ENCODE data around the gene LY6G6D.

Gene LY6G6D

GRCh38 chr6:31715022-31715958 lies at the start of gene LY6G6D:
LY6G6D (plus strand) TSS chr6:31715348; CDS start chr6:31715356, 8 bp downstream.
- H3K4me3 ChIP-seq (ENCODE audit: low read depth, low read length), result no peak within 1 kb of the TSS
- TF ChIP-seq POLR2A (IDR thresholded peaks at IDR 0.05; ENCODE audit: extremely low read depth, insufficient read length), result no peak
- TF ChIP-seq, protein P1, sequence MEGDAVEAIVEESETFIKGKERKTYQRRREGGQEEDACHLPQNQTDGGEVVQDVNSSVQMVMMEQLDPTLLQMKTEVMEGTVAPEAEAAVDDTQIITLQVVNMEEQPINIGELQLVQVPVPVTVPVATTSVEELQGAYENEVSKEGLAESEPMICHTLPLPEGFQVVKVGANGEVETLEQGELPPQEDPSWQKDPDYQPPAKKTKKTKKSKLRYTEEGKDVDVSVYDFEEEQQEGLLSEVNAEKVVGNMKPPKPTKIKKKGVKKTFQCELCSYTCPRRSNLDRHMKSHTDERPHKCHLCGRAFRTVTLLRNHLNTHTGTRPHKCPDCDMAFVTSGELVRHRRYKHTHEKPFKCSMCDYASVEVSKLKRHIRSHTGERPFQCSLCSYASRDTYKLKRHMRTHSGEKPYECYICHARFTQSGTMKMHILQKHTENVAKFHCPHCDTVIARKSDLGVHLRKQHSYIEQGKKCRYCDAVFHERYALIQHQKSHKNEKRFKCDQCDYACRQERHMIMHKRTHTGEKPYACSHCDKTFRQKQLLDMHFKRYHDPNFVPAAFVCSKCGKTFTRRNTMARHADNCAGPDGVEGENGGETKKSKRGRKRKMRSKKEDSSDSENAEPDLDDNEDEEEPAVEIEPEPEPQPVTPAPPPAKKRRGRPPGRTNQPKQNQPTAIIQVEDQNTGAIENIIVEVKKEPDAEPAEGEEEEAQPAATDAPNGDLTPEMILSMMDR (IDR thresholded peaks at IDR 0.05; ENCODE audit: low read depth, low read length), result no peak
- no peak for DNase-seq (ENCODE audit: low read depth)

DNA sequence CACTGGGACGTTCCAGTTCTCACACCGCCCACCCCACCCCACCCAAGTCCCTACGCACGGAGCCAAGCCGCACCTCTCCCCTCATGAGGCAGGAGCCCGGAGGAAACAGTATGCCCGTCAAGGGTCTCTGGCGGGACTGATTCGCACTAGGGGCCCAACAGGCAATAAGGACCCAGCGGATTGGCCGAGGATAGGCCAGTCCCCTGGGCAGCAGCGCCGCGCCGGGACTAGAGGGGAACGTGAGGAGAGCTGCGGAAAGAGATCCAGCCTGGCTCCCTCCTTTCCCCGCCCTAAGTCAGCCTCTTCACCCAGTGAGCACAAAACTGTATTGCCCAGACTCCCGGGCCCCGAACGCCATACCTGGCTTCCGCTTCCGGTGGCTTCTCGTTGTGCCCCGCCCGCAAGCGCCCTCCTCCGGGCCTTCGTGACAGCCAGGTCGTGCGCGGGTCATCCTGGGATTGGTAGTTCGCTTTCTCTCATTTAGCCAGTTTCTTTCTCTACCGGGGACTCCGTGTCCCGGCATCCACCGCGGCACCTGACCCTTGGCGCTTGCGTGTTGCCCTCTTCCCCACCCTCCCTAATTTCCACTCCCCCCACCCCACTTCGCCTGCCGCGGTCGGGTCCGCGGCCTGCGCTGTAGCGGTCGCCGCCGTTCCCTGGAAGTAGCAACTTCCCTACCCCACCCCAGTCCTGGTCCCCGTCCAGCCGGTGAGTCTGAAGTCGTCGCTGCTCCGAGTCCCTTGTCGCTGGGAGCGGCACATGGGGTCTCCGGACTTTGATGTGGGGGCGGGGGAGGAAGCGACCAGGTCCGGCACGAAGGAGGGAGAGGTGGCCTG lies 49.4 kb upstream of the LY6G6D start, which contains the start of gene CSNK2B:
TSS of gene CSNK2B (plus strand) at position 580 of the 836 bp plus-strand sequence. CDS start 752 bp downstream, outside the sequence.
- peak within 1 kb of the TSS; percentile 87 for H3K4me3 ChIP-seq (ENCODE audit: low read depth, low read length)
- peak; percentile 76 for TF ChIP-seq POLR2A (IDR thresholded peaks at IDR 0.05; ENCODE audit: extremely low read depth, insufficient read length)
- TF ChIP-seq MYC (IDR thresholded peaks at IDR 0.05; ENCODE audit: low read depth, low read length), result peak; percentile 78
- no peak; the same call in 1 of the 2 replicates for TF ChIP-seq MAX (IDR thresholded peaks at IDR 0.05; ENCODE audit: low read depth, low read length)
- TF ChIP-seq, protein P1 (IDR thresholded peaks at IDR 0.05; ENCODE audit: low read depth, low read length), result no peak
- peak; percentile 100 for DNase-seq (ENCODE audit: low read depth)

- H3K4me3 ChIP-seq (ENCODE audit: low read depth, low read length), result peak overlapping the region; percentile 87
- DNase-seq (ENCODE audit: low read depth), result no peak
- no peak for TF ChIP-seq POLR2A (IDR thresholded peaks at IDR 0.05; ENCODE audit: extremely low read depth, insufficient read length)
- TF ChIP-seq MYC (IDR thresholded peaks at IDR 0.05; ENCODE audit: low read depth, low read length), result no peak
- TF ChIP-seq, protein P1 (IDR thresholded peaks at IDR 0.05; ENCODE audit: low read depth, low read length), result no peak
- no peak for TF ChIP-seq MAX (IDR thresholded peaks at IDR 0.05; ENCODE audit: low read depth, low read length)
These were observed 48.7 kb upstream of the LY6G6D start for GRCh38 chr6:31666337-31666965.

GRCh38 chr6:31669676-31670075 lies 45.5 kb upstream of the LY6G6D start, which contains the start of gene LY6G5B:
LY6G5B (plus strand) TSS chr6:31669976; CDS start chr6:31670951, 975 bp downstream.
- H3K4me3 ChIP-seq (ENCODE audit: low read depth, low read length), result no peak within 1 kb of the TSS
- no peak for TF ChIP-seq MYC (IDR thresholded peaks at IDR 0.05; ENCODE audit: low read depth, low read length)
- TF ChIP-seq, protein P1 (IDR thresholded peaks at IDR 0.05; ENCODE audit: low read depth, low read length), result no peak
- no peak for TF ChIP-seq MAX (IDR thresholded peaks at IDR 0.05; ENCODE audit: low read depth, low read length)
- no peak for TF ChIP-seq POLR2A (IDR thresholded peaks at IDR 0.05; ENCODE audit: extremely low read depth, insufficient read length)
- DNase-seq (ENCODE audit: low read depth), result no peak

DNA sequence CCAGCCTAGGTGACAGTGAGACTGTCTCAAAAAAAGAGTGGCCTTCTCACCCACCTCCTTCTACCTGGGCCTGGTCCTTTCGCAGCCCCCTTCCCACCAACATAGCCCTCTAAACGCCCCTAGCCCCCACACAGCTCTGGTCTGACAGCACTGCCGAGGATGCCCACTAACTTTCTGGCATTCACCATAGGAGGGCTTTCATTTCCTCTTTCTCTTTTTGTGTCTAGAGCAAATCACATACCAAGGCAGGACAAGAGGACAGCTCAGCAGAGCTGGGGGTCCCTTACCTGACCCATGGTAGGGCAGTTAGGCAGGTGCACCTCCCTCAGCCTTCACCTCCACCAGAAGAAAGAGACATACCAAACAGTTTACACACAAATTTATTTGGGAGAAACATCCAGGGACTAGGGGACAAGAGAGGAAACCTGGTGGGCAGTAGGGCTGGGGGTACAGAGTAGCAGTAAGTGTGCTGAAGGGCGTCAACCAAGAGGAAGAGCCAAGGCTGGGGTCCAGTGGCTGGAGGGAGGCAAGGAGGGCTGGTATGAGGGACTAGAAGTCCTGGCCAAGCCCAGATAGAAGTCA lies 38.7 kb upstream of the LY6G6D start:
- TF ChIP-seq POLR2A (IDR thresholded peaks at IDR 0.05; ENCODE audit: extremely low read depth, insufficient read length), result no peak
- no peak for TF ChIP-seq MYC (IDR thresholded peaks at IDR 0.05; ENCODE audit: low read depth, low read length)
- TF ChIP-seq MAX (IDR thresholded peaks at IDR 0.05; ENCODE audit: low read depth, low read length), result no peak
- TF ChIP-seq, protein P1 (IDR thresholded peaks at IDR 0.05; ENCODE audit: low read depth, low read length), result no peak
- no peak for DNase-seq (ENCODE audit: low read depth)
- H3K4me3 ChIP-seq (ENCODE audit: low read depth, low read length), result no peak overlapping the region
